Measurements from ENCODE around the gene LCOR.
"Not testable (repeated sequence)": the region's sequence is repeated elsewhere in the genome, so short reads cannot be mapped to it uniquely, and the experiment has no call there.

LCOR gene

GRCh38 chr10:97016728-97017473 is 184.8 kb downstream of the LCOR start:
- no peak for DNase-seq

- no peak for DNase-seq
Measured at GRCh38 chr10:97017474-97017903, 185.4 kb downstream of the LCOR start.

- DNase-seq: no peak
Measured at GRCh38 chr10:97018251-97019212, 186.4 kb downstream of the LCOR start.

GRCh38 chr10:97019213-97019844 is 187.2 kb downstream of the LCOR start:
- DNase-seq: no peak

- DNase-seq: no peak
Measured at GRCh38 chr10:97020452-97021400, 188.6 kb downstream of the LCOR start.

GRCh38 chr10:97022616-97023015 is 190.5 kb downstream of the LCOR start:
- DNase-seq: no peak

- no peak for DNase-seq
Measured at GRCh38 chr10:97023401-97024167, 191.5 kb downstream of the LCOR start.

- no peak for DNase-seq
Measured at GRCh38 chr10:97024168-97025073, 192.3 kb downstream of the LCOR start.

GRCh38 chr10:97025613-97026242 is 193.6 kb downstream of the LCOR start:
- peak; percentile 57 for DNase-seq

- DNase-seq: no peak
Measured at GRCh38 chr10:97028126-97028831, 196.2 kb downstream of the LCOR start.

GRCh38 chr10:97028832-97029178 is 196.7 kb downstream of the LCOR start:
- DNase-seq: no peak

- no peak for DNase-seq
Measured at GRCh38 chr10:97029271-97029670, 197.2 kb downstream of the LCOR start.

- no peak for DNase-seq
Measured at GRCh38 chr10:97030894-97031293, 198.8 kb downstream of the LCOR start.

- DNase-seq: no peak
Measured at GRCh38 chr10:97031459-97031858, 199.4 kb downstream of the LCOR start.

- no peak for DNase-seq
Measured at GRCh38 chr10:97032624-97033023, 200.5 kb downstream of the LCOR start.

- not testable (repeated sequence) for DNase-seq
Measured at GRCh38 chr10:97033841-97034240, 201.7 kb downstream of the LCOR start.

- DNase-seq: no peak
Measured at GRCh38 chr10:97034301-97034700, 202.2 kb downstream of the LCOR start.

- DNase-seq: peak; percentile 17
Measured at GRCh38 chr10:97034958-97035769, 203.1 kb downstream of the LCOR start.
